HEK293 (cell line): ENCODE results near the gene ZNF285.
"Not testable (repeated sequence)": the region's sequence is repeated elsewhere in the genome, so short reads cannot be mapped to it uniquely, and the experiment has no call there.

Experiments used
- CTCF ChIA-PET: fragments of 350-600 bp; formaldehyde crosslinking; extraction: SDS; loops from one replicate; lab custom pipeline; 2021; ENCODE audit warnings: antibody characterized with exemption; lab: Yijun Ruan, JAX
- POLR2A ChIA-PET: fragments of 300-600 bp; formaldehyde crosslinking; extraction: SDS; loops from one replicate; lab custom pipeline; 2020; ENCODE audit warnings: antibody characterized with exemption, inconsistent platforms; lab: Yijun Ruan, JAX
- H3K27ac ChIP-seq: fragments of 200-500 bp; sonication (Bioruptor generic); 2 replicates; pipeline ENCODE4 v1.5.1; 2014; ENCODE audit warnings: low read depth, low read length, control low read depth, inconsistent platforms; ENCODE audit errors: extremely low read depth
- H3K36me3 ChIP-seq, 2 experiments: fragments of 200-500 bp in 1 of 2; sonication (Bioruptor generic) in 1 of 2; 1 replicate in 1 of 2; 2 replicates in 1 of 2; pipeline ENCODE4 v1.5.1; 2014 to 2017; ENCODE audit warnings: inconsistent platforms in 2 of 2, low read length in 2 of 2; ENCODE audit not compliant: control insufficient read depth in 2 of 2, insufficient read depth in 1 of 2
- H3K4me1 ChIP-seq: fragments of 200-500 bp; sonication (Bioruptor generic); 2 replicates; pipeline ENCODE4 v1.5.1; 2014; ENCODE audit warnings: mild to moderate bottlenecking, low read length, inconsistent platforms; ENCODE audit not compliant: control insufficient read depth, insufficient read depth
- H3K4me3 ChIP-seq: 2 replicates; pipeline ENCODE4 v1.5.1; 2011; ENCODE audit warnings: low read depth, mild to moderate bottlenecking, control low read depth, low read length, moderate library complexity
- H3K9me3 ChIP-seq: fragments of 200-500 bp; sonication (Bioruptor generic); 2 replicates; pipeline ENCODE4 v1.5.1; 2014; ENCODE audit warnings: low read depth, low read length, inconsistent platforms; ENCODE audit not compliant: control insufficient read depth, insufficient read depth
- GLIS1 ChIP-seq: fragments of 450-650 bp; formaldehyde crosslinking; IDR thresholded peaks from 2 replicates; pipeline ENCODE4 v1.5.1; 2016; ENCODE audit warnings: missing biosample characterization, missing genetic modification characterization
- GLIS2 ChIP-seq: fragments of 450-650 bp; formaldehyde crosslinking; IDR thresholded peaks from 2 replicates; pipeline ENCODE4 v1.5.1; 2016; ENCODE audit warnings: missing biosample characterization, missing genetic modification characterization
- MEIS1 ChIP-seq: sonication (generic); formaldehyde crosslinking; IDR thresholded peaks from 2 replicates; pipeline ENCODE4 v1.8.1; 2022; ENCODE audit warnings: missing genetic modification reagents, mild to moderate bottlenecking, borderline replicate concordance
- REPIN1 ChIP-seq: fragments of 450-650 bp; formaldehyde crosslinking; IDR thresholded peaks from 2 replicates; pipeline ENCODE4 v1.5.1; 2017; ENCODE audit warnings: missing biosample characterization, missing genetic modification characterization, low read depth
- SETDB1 ChIP-seq: IDR thresholded peaks from one replicate; pipeline ENCODE4 v1.6.1; 2017; ENCODE audit warnings: mild to moderate bottlenecking, low read length, moderate library complexity, mixed read lengths; ENCODE audit not compliant: insufficient read length
- WT1 ChIP-seq: fragments of 450-650 bp; formaldehyde crosslinking; IDR thresholded peaks from 2 replicates; pipeline ENCODE4 v1.5.1; 2016; ENCODE audit warnings: missing biosample characterization, missing genetic modification characterization
- ZBTB20 ChIP-seq: fragments of 450-650 bp; formaldehyde crosslinking; IDR thresholded peaks from 2 replicates; pipeline ENCODE4 v1.5.1; 2016; ENCODE audit warnings: missing biosample characterization, missing genetic modification characterization
- ZFHX2 ChIP-seq: fragments of 450-650 bp; formaldehyde crosslinking; conservative IDR thresholded peaks from 2 replicates; pipeline ENCODE4 v1.5.1; 2016; ENCODE audit warnings: missing biosample characterization, missing genetic modification characterization
- ZNF140 ChIP-seq: fragments of 450-650 bp; formaldehyde crosslinking; IDR thresholded peaks from 2 replicates; pipeline ENCODE4 v1.5.1; 2016; ENCODE audit warnings: missing biosample characterization, missing genetic modification characterization
- ZNF169 ChIP-seq: fragments of 450-650 bp; formaldehyde crosslinking; IDR thresholded peaks from 2 replicates; pipeline ENCODE4 v1.5.1; 2016; ENCODE audit warnings: missing biosample characterization, missing genetic modification characterization
- ZNF23 ChIP-seq: fragments of 450-650 bp; formaldehyde crosslinking; IDR thresholded peaks from 2 replicates; pipeline ENCODE4 v1.5.1; 2016; ENCODE audit warnings: missing biosample characterization, missing genetic modification characterization, borderline replicate concordance
- ZNF24 ChIP-seq: fragments of 450-650 bp; formaldehyde crosslinking; IDR thresholded peaks from 2 replicates; pipeline ENCODE4 v1.5.1; 2016; ENCODE audit warnings: missing biosample characterization, missing genetic modification characterization
- ZNF274 ChIP-seq, 2 experiments: fragments of 200-500 bp in 1 of 2; fragments of 450-650 bp in 1 of 2; sonication (Bioruptor generic) in 1 of 2; formaldehyde crosslinking in 1 of 2; IDR thresholded peaks; 2 replicates each; pipeline versions ENCODE4 v1.5.1 to v1.6.1; 2014 to 2016; ENCODE audit warnings: borderline replicate concordance in 1 of 2, inconsistent platforms in 1 of 2, low read length in 1 of 2, missing biosample characterization in 1 of 2, missing genetic modification characterization in 1 of 2
- ZNF426 ChIP-seq: fragments of 450-650 bp; formaldehyde crosslinking; IDR thresholded peaks from 2 replicates; pipeline ENCODE4 v1.5.1; 2017; ENCODE audit warnings: missing biosample characterization, missing genetic modification characterization, mild to moderate bottlenecking, inconsistent platforms, moderate library complexity
- ZNF548 ChIP-seq: fragments of 450-650 bp; formaldehyde crosslinking; IDR thresholded peaks from 2 replicates; pipeline ENCODE4 v1.5.1; 2016; ENCODE audit warnings: missing biosample characterization, missing genetic modification characterization
- ZNF558 ChIP-seq: fragments of 450-650 bp; formaldehyde crosslinking; IDR thresholded peaks from 2 replicates; pipeline ENCODE4 v1.5.1; 2016; ENCODE audit warnings: missing biosample characterization, missing genetic modification characterization
- ZNF626 ChIP-seq: fragments of 450-650 bp; sonication (Bioruptor Pico); formaldehyde crosslinking; IDR thresholded peaks from 2 replicates; pipeline ENCODE4 v1.5.1; 2018; ENCODE audit warnings: missing biosample characterization, missing genetic modification characterization, inconsistent platforms
- ZNF660 ChIP-seq: fragments of 450-650 bp; IDR thresholded peaks from 2 replicates; pipeline ENCODE4 v1.5.1; 2018; ENCODE audit warnings: missing biosample characterization, mild to moderate bottlenecking, missing genetic modification characterization
- TF ChIP-seq, protein P1 (sequence below): sonication (generic); formaldehyde crosslinking; IDR thresholded peaks from 2 replicates; pipeline ENCODE4 v1.8.1; 2022; ENCODE audit warnings: mild to moderate bottlenecking, moderate library complexity, missing genetic modification reagents
- TF ChIP-seq, protein P2 (sequence below): fragments of 450-650 bp; formaldehyde crosslinking; IDR thresholded peaks from 2 replicates; pipeline ENCODE4 v1.5.1; 2016; ENCODE audit warnings: missing biosample characterization, missing genetic modification characterization
- TF ChIP-seq, protein P3 (sequence below): fragments of 450-650 bp; formaldehyde crosslinking; IDR thresholded peaks from 2 replicates; pipeline ENCODE4 v1.5.1; 2016; ENCODE audit warnings: missing biosample characterization, missing genetic modification characterization

The ZNF285 gene

DNA sequence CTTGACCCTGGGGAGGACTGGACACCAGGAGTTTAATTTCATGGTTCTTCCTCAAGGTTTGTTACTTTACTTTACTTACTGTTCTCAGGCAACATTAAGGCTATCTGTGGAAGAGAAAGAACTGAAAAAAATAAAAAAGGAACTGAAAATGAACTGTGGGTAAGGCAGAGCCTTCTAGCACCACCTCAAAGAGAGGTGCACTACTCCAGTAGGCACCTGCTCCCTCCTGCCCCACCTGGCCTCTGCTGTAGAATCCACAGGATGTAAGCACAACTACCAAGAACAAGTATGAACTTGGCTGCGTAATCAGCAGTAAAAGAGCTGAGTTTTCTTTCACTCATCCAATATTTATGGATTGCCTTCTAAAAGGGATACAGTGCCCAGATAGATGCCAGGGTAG lies 57.2 kb downstream of the ZNF285 start:
- TF ChIP-seq ZNF140 (tag by site-specific recombination) (no peak), ZNF660 (tag by site-specific recombination) (no peak), ZNF274 (IDR thresholded peaks at IDR 0.05; ENCODE audit: low read length) (no peak), ZNF274 (tag by site-specific recombination; IDR thresholded peaks at IDR 0.05; ENCODE audit: borderline replicate concordance) (no peak), ZNF426 (tag by site-specific recombination) (no peak), ZNF24 (tag by site-specific recombination) (no peak), REPIN1 (tag by site-specific recombination) (no peak), ZNF169 (no peak), MEIS1 (CRISPR knock-in tag) (no peak)
- TF ChIP-seq, all 188 proteins: peak for 0
- Histone ChIP-seq H3K36me3 (peaks cover 18 to 21% of the 10 kb centered on the region in 2 experiments), H3K27ac (no peak overlapping the region), H3K9me3 (no peaks in the 10 kb centered on the region; the same call in 1 of the 2 replicates), H3K4me1 (no peaks in the 10 kb centered on the region), H3K4me3 (no peak overlapping the region)
- CTCF ChIA-PET: no interaction called here
- POLR2A ChIA-PET: interaction anchor here (0.6 kb wide), 1 partner anchor 392 kb away, joined by 4 read pairs; no protein-coding TSS in a partner anchor

DNA sequence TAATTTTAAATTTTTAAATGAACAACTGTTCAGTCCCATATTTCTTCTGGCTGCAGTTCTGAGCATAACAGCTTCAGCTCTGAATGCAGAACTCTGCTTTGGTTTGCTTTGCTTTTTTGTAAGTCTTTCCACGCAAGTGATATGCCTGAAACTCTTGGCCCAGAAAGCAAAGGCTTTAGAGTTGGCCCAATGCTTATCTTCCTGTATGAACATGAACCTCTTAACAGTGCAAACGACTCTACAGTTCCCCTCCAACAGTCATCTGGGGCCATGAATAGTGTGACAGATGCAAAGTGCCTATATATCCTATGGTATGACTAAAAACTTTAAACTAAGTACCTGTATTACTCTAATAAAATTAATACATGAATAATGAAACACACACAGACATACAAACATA lies 59.6 kb downstream of the ZNF285 start:
- TF ChIP-seq GLIS2 (tag by site-specific recombination) (no peak), ZNF558 (no peak), ZNF23 (tag by site-specific recombination) (no peak), ZNF548 (tag by site-specific recombination) (no peak), GLIS1 (tag by site-specific recombination) (no peak), ZBTB20 (tag by site-specific recombination) (no peak), ZFHX2 (tag by site-specific recombination) (no peak), WT1 (tag by site-specific recombination) (no peak)
- TF ChIP-seq, protein P1, sequence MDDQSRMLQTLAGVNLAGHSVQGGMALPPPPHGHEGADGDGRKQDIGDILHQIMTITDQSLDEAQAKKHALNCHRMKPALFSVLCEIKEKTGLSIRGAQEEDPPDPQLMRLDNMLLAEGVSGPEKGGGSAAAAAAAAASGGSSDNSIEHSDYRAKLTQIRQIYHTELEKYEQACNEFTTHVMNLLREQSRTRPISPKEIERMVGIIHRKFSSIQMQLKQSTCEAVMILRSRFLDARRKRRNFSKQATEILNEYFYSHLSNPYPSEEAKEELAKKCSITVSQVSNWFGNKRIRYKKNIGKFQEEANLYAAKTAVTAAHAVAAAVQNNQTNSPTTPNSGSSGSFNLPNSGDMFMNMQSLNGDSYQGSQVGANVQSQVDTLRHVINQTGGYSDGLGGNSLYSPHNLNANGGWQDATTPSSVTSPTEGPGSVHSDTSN: no peak
- TF ChIP-seq, protein P2, sequence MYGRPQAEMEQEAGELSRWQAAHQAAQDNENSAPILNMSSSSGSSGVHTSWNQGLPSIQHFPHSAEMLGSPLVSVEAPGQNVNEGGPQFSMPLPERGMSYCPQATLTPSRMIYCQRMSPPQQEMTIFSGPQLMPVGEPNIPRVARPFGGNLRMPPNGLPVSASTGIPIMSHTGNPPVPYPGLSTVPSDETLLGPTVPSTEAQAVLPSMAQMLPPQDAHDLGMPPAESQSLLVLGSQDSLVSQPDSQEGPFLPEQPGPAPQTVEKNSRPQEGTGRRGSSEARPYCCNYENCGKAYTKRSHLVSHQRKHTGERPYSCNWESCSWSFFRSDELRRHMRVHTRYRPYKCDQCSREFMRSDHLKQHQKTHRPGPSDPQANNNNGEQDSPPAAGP: no peak
- TF ChIP-seq, all 188 proteins: peak for 0
- peaks cover 24 to 37% of the 10 kb centered on the region in 2 experiments for H3K36me3 ChIP-seq
- H3K4me3 ChIP-seq: no peak overlapping the region
- CTCF ChIA-PET: interaction anchor here (1.0 kb wide), 1 partner anchor 241 kb away, joined by 4 read pairs; no protein-coding TSS in a partner anchor
- H3K27ac ChIP-seq: no peak overlapping the region
- POLR2A ChIA-PET: no interaction called here
- no peaks in the 10 kb centered on the region for H3K4me1 ChIP-seq
- no peaks in the 10 kb centered on the region for H3K9me3 ChIP-seq

DNA sequence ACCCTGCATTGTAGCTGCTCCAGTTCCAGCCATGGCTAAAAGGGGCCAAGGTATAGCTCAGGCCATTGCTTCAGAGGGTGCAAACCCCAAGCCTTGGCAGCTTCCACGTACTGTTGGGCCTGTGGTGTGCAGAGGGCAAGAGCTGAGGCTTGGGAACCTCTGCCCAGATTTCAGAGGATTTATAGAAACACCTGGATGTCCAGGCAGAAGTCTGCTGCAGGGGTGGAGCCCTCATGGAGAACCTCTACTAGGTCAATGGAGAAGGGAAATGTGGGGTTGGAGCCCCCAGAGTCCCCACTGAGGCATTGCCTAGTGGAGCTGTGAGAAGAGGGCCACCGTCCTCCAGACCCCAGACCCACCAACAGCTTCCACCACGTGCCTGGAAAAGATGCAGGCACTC lies 66.8 kb downstream of the ZNF285 start:
- H3K4me1 ChIP-seq, POLR2A ChIA-PET, H3K4me3 ChIP-seq, H3K9me3 ChIP-seq, H3K27ac ChIP-seq: not testable (repeated sequence)
- CTCF ChIA-PET: interaction anchor here (0.5 kb wide), 1 partner anchor 74 kb away, joined by 3 read pairs; no protein-coding TSS in a partner anchor
- peak; percentile 77 for TF ChIP-seq SETDB1
- TF ChIP-seq ZNF626: peak; percentile 40; the same call in 1 of the 2 replicates
- TF ChIP-seq, protein P3, sequence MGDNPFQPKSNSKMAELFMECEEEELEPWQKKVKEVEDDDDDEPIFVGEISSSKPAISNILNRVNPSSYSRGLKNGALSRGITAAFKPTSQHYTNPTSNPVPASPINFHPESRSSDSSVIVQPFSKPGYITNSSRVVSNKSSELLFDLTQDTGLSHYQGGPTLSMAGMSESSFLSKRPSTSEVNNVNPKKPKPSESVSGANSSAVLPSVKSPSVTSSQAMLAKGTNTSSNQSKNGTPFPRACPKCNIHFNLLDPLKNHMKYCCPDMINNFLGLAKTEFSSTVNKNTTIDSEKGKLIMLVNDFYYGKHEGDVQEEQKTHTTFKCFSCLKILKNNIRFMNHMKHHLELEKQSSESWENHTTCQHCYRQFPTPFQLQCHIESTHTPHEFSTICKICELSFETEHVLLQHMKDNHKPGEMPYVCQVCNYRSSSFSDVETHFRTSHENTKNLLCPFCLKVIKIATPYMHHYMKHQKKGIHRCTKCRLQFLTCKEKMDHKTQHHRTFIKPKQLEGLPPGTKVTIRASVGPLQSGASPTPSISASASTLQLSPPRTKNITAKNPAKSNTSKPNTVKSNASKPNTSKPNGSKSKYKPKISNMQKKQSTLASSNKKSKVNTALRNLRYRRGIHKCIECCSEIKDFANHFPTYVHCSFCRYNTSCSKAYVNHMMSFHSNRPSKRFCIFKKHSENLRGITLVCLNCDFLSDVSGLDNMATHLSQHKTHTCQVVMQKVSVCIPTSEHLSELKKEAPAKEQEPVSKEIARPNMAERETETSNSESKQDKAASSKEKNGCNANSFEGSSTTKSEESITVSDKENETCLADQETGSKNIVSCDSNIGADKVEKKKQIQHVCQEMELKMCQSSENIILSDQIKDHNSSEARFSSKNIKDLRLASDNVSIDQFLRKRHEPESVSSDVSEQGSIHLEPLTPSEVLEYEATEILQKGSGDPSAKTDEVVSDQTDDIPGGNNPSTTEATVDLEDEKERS (tag by site-specific recombination): peak; percentile 34; the same call in 1 of the 2 replicates
- H3K36me3 ChIP-seq: peaks cover 70 to 91% of the 10 kb centered on the region in 2 experiments
